ENCODE data around the gene CNTNAP1. TPM values are rescaled to one million over a fixed set of nuclear protein-coding genes. Genes with fewer than 3 reads are reported as not detected.

CNTNAP1 gene
- total RNA-seq, 1 experiment from 2014 or later, result 6.4 TPM

GRCh38 chr17:42669977-42670788 is 12.1 kb upstream of the CNTNAP1 start:
- BruUV-seq (replicated peaks), result no TSS peak
- peaks cover 23% of the 10 kb centered on the region for H3K79me2 ChIP-seq (ENCODE audit: insufficient read depth, low read length)
- peaks cover 21 to 39% of the 10 kb centered on the region in 2 experiments; a peak in 3 of 4 replicates for H3K36me3 ChIP-seq (ENCODE audit: control insufficient read depth in 1 of 2, insufficient read depth in 2 of 2, low read length in 2 of 2)
- DNase-seq (ENCODE audit: low read depth, low spot score) (no peak), ATAC-seq (no peak)
- ChIA-PET RAD21 (ENCODE audit: low non-redundant PET in 1 of 2, low total read pairs in 2 of 2, uncharacterized antibody in 2 of 2, unreplicated experiment in 2 of 2) (no interaction called here), POLR2A (interaction anchor here (0.9 to 1.0 kb wide), 2 partner anchors 8 to 9 kb away, joined by 3 read pairs; no protein-coding TSS in a partner anchor), CTCF (no interaction called here)
- intact Hi-C loops (cut with micrococcal nuclease), result no loop called here
- H3K27me3 ChIP-seq (ENCODE audit: insufficient read depth, low read length), result no peaks in the 10 kb centered on the region
- no peaks in the 10 kb centered on the region; the same call in 1 of the 2 replicates for H4K20me1 ChIP-seq (ENCODE audit: insufficient read depth)
- H3K4me2 ChIP-seq (ENCODE audit: low read length), result no peak overlapping the region
- H3K4me3 ChIP-seq (replicated peaks in 1 of 2; ENCODE audit: low read depth in 1 of 2, low read length in 2 of 2), result no peak overlapping the region
- H3K9ac ChIP-seq (ENCODE audit: low read length), result no peak overlapping the region
- H3K4me1 ChIP-seq (ENCODE audit: control insufficient read depth in 1 of 2, insufficient read depth in 2 of 2, low read length in 2 of 2), result peaks cover 27 to 38% of the 10 kb centered on the region in 2 experiments
- no peak overlapping the region; the same call in 1 of the 2 replicates for H3K27ac ChIP-seq (ENCODE audit: low read depth, low read length)
- H3K9me3 ChIP-seq (ENCODE audit: control insufficient read depth in 1 of 2, insufficient read depth in 1 of 2, low read depth in 1 of 2, low read length in 2 of 2), result no peaks in the 10 kb centered on the region
- H3K9me2 ChIP-seq (ENCODE audit: insufficient read depth), result no peaks in the 10 kb centered on the region
- H2AFZ ChIP-seq (ENCODE audit: low read depth, low read length, poor library complexity, severe bottlenecking), result no peak overlapping the region
- TF ChIP-seq POLR2AphosphoS5 (IDR thresholded peaks at IDR 0.05; ENCODE audit: low read depth, low read length), result no peak; the same call in 1 of the 2 replicates

- Histone ChIP-seq H3K9me3 (ENCODE audit: control insufficient read depth in 1 of 2, insufficient read depth in 1 of 2, low read depth in 1 of 2, low read length in 2 of 2) (no peaks in the 10 kb centered on the region), H3K4me1 (ENCODE audit: control insufficient read depth in 1 of 2, insufficient read depth in 2 of 2, low read length in 2 of 2) (peaks cover 27 to 45% of the 10 kb centered on the region in 2 experiments), H3K9ac (ENCODE audit: low read length) (no peak overlapping the region), H3K36me3 (ENCODE audit: control insufficient read depth in 1 of 2, insufficient read depth in 2 of 2, low read length in 2 of 2) (peaks cover 21 to 39% of the 10 kb centered on the region in 2 experiments; a peak in 3 of 4 replicates), H3K4me2 (ENCODE audit: low read length) (no peak overlapping the region), H2AFZ (ENCODE audit: low read depth, low read length, poor library complexity, severe bottlenecking) (no peak overlapping the region), H3K9me2 (ENCODE audit: insufficient read depth) (no peaks in the 10 kb centered on the region), H3K27me3 (ENCODE audit: insufficient read depth, low read length) (no peaks in the 10 kb centered on the region), H4K20me1 (ENCODE audit: insufficient read depth) (no peaks in the 10 kb centered on the region; the same call in 1 of the 2 replicates), H3K79me2 (ENCODE audit: insufficient read depth, low read length) (peaks cover 31% of the 10 kb centered on the region), H3K27ac (ENCODE audit: low read depth, low read length) (no peak overlapping the region; the same call in 1 of the 2 replicates), H3K4me3 (replicated peaks in 1 of 2; ENCODE audit: low read depth in 1 of 2, low read length in 2 of 2) (no peak overlapping the region)
- ATAC-seq, result no peak
- ChIA-PET CTCF (interaction anchor here (1.6 kb wide), 1 partner anchor 92 kb away, joined by 3 read pairs; no protein-coding TSS in a partner anchor), POLR2A (no interaction called here), RAD21 (ENCODE audit: low non-redundant PET in 1 of 2, low total read pairs in 2 of 2, uncharacterized antibody in 2 of 2, unreplicated experiment in 2 of 2) (no interaction called here)
- BruUV-seq (replicated peaks), result no TSS peak
- TF ChIP-seq SRF (IDR thresholded peaks at IDR 0.05; ENCODE audit: low read depth), result no peak
- TF ChIP-seq ELF1 (IDR thresholded peaks at IDR 0.05; ENCODE audit: borderline replicate concordance, low read depth), result no peak
- TF ChIP-seq SP1 (IDR thresholded peaks at IDR 0.05; ENCODE audit: low read depth), result no peak
- TF ChIP-seq MAX (IDR thresholded peaks at IDR 0.05), result no peak
- TF ChIP-seq ZFX (IDR thresholded peaks at IDR 0.05), result no peak
- TF ChIP-seq JUND (IDR thresholded peaks at IDR 0.05), result no peak
- TF ChIP-seq, protein P1, sequence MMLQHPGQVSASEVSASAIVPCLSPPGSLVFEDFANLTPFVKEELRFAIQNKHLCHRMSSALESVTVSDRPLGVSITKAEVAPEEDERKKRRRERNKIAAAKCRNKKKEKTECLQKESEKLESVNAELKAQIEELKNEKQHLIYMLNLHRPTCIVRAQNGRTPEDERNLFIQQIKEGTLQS (IDR thresholded peaks at IDR 0.05), result no peak
- TF ChIP-seq TCF7L2 (IDR thresholded peaks at IDR 0.05; ENCODE audit: borderline replicate concordance, extremely low read depth, insufficient read depth, insufficient read length), result no peak
- TF ChIP-seq FOSL1 (IDR thresholded peaks at IDR 0.05; ENCODE audit: low read depth), result no peak
- TF ChIP-seq SIN3A (IDR thresholded peaks at IDR 0.05; ENCODE audit: low read depth), result no peak
- TF ChIP-seq YY1 (IDR thresholded peaks at IDR 0.05; ENCODE audit: extremely low read depth, insufficient replicate concordance, low read depth, low read length), result no peak
- DNase-seq (ENCODE audit: low read depth, low spot score), result no peak
- intact Hi-C loops (cut with micrococcal nuclease), result no loop called here
Measured at GRCh38 chr17:42670789-42671657, 11.3 kb upstream of the CNTNAP1 start.
